Stimulated activated naive CD8-positive, alpha-beta T cell treated with anti-CD3 and anti-CD28 coated beads, Interleukin-15, Interleukin-2, amounts not matched to agents 100 U/mL and 50 U/mL, for 24 hours (primary cell): Measurements from ENCODE around the gene PALMD.

Experiments
- ATAC-seq: fragments of 150-1000 bp; cut with Tn5 transposase; one replicate; pipeline ENCODE4 v1.10.0; 2021
- DNase-seq: peaks from one replicate; pipeline ENCODE4 v3.0.0; 2021

PALMD gene, protein sequence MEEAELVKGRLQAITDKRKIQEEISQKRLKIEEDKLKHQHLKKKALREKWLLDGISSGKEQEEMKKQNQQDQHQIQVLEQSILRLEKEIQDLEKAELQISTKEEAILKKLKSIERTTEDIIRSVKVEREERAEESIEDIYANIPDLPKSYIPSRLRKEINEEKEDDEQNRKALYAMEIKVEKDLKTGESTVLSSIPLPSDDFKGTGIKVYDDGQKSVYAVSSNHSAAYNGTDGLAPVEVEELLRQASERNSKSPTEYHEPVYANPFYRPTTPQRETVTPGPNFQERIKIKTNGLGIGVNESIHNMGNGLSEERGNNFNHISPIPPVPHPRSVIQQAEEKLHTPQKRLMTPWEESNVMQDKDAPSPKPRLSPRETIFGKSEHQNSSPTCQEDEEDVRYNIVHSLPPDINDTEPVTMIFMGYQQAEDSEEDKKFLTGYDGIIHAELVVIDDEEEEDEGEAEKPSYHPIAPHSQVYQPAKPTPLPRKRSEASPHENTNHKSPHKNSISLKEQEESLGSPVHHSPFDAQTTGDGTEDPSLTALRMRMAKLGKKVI

DNA sequence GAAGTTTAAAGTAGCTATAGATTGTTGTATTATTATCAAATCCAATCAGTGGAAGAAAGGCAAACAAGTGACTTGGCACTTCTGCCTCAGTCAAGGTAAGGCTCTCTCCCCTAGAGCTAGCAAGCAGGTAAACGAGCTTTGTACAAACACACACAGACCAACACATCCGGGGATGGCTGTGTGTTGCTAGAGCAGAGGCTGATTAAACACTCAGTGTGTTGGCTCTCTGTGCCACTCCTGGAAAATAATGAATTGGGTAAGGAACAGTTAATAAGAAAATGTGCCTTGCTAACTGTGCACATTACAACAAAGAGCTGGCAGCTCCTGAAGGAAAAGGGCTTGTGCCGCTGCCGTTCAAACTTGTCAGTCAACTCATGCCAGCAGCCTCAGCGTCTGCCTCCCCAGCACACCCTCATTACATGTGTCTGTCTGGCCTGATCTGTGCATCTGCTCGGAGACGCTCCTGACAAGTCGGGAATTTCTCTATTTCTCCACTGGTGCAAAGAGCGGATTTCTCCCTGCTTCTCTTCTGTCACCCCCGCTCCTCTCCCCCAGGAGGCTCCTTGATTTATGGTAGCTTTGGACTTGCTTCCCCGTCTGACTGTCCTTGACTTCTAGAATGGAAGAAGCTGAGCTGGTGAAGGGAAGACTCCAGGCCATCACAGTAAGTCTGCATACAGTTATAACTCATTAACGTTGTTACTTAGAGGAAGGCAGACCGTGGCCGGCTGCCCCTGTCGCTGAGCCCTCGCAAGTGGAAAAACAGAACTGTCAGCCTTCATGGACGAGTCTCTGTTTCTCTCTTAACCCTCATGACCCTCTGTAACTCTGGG, at the start of gene PALMD:
Gene PALMD, plus strand, starts transcription at position 415 of the 833 bp plus-strand sequence. Its CDS starts 205 bp downstream, at position 620.
- no peak for ATAC-seq
- no peak for DNase-seq

DNA sequence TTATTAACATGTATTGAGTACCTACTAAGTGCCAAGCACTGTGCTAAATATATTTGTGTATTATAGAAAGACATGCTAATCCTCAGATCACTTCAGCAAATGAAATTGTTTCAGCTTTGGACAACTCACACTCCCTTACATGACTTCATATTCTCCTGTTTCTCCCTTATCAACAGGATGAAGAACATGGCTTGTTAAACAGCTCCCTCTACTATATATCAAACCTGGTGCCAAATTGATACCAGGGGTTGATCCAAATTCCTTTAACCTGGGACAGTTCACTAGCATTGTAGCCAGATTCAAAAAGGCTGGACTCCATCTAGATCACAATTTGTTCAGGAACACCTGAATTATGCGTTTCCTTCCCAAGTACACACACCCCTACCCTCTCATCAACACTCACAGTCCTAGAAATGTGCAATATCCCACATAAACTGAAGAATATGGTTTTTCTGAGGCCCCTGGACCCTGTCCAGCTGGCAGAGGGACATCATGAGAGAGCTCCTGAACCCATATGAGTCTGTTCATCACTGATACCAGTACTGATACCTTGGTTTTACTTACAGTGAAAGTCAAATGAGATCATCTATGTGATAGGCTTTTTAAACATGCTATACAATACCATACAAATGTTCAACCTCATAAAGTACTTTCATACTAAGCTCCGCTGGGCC, 47.0 kb upstream of the PALMD start:
- ATAC-seq, result no peak
- DNase-seq, result no peak

DNA sequence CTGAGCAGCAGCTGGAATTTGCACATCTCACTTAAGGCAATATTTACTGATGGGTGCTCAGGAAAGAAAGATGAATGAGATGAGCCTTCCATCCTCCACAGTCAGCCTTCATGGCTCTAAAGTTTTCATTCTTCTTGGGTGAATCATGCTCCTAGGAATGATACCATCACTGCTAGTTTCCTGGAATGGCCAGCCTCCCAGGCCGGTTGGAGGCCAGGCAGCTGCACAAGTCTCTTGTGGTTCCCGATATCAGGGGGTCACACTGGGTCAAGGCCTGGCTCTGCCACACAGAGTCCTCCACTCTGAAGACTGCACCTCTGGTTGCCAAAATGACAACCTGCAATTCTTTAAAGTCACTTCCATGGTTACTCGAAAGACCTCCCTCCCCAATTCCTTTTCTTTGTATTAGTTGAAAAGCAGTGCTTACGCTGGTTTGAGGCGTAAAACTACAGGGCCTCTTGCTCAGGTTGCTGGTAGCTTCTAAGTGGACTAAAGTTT, 46.2 kb upstream of the PALMD start:
- no peak for DNase-seq
- no peak for ATAC-seq

DNA sequence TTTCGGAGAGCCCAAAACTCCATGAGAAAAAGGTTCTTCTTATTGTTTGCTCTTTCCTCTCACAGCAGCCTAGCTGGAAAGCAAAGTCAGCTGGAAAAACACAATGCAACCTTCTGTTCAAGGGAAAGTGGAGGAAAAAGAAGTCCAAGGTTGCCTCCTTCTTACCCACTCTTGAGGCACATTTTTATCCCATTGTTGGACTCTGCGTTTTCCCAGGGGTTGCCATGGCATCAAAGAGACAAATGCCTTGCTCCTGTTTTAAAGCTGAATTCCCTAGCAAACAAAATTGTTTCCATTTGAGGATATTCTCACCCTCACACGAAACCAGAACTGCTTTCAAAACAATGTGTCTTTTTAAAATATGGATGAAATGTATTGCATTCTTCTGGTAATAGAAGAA, 45.1 kb upstream of the PALMD start:
- DNase-seq, result no peak
- no peak for ATAC-seq

DNA sequence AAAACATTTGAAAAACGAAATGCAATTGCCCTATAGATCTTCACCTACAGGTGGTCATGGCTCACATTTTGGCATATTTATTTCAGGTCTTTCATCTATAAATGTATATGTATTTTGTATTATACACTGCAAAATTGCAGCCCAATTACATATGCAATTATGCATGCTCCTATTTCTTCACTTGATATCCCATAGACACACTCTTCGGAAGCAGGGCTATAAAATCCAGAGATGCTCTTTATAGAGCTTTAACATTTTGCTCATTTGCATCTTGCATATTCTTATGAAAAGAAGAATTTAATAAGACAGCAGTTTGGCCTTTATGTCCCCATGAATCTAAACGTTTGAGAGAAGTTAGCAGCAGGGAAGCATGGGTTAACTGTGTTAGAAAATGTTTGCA, 44.7 kb upstream of the PALMD start:
- ATAC-seq (no peak), DNase-seq (no peak)

DNA sequence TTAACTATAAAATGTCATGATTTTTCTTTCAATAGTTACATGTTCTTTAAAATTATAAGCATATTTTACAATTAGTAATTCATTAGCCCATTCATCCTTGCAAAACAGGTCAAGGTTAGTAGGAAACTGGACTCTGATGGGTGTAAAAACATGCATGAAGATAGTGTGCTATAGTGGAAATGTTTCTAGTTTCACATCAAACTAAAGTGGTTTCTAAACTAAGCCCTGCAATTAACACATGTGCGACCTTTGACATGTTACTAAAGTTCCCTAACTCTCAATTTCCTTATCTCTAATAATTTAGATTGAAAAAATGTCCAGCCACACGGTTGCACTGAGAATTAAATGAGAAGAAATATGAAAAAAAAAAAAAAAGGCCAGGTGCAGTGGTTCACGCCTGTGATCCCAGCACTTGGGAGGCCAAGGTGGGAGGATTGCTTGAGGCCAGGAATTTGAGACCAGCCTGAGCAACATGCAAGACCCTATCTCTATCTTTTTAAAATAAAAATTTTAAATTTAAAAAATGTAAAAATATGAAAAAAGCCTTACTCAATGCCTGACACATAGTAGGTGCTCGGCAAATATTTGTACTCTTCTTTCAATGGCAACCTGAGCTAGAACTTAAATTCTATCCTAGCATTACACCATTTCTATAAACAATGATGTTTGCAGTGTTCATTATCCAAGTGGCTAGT, 44.1 kb upstream of the PALMD start:
- no peak for DNase-seq
- no peak for ATAC-seq

DNA sequence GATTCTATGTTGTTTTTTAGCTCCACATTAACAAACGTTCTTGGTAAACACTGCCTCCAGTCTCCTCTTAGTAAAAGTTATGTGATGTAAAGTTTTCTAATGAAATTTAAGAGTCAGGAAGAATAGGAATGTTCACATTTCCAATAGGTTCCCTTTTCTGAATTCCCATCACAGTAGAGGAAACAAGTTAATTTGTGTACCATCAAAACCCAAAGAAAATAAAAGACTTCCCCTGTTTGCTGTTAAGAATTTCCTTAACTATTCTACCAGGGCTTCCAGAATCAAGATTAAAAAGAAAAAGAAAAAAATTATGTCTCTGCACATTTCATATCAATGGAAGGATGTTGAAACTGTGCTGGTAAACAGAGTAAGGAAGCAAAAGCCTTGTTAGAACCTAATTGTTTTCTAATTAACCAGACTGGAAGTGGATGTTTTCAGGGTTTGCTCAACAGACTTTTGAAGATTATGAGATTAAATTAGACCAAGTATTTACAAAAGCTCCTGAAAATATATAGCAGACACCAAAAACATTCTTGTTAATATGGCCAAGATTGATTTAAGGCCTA, 43.4 kb upstream of the PALMD start:
- DNase-seq (no peak), ATAC-seq (no peak)

DNA sequence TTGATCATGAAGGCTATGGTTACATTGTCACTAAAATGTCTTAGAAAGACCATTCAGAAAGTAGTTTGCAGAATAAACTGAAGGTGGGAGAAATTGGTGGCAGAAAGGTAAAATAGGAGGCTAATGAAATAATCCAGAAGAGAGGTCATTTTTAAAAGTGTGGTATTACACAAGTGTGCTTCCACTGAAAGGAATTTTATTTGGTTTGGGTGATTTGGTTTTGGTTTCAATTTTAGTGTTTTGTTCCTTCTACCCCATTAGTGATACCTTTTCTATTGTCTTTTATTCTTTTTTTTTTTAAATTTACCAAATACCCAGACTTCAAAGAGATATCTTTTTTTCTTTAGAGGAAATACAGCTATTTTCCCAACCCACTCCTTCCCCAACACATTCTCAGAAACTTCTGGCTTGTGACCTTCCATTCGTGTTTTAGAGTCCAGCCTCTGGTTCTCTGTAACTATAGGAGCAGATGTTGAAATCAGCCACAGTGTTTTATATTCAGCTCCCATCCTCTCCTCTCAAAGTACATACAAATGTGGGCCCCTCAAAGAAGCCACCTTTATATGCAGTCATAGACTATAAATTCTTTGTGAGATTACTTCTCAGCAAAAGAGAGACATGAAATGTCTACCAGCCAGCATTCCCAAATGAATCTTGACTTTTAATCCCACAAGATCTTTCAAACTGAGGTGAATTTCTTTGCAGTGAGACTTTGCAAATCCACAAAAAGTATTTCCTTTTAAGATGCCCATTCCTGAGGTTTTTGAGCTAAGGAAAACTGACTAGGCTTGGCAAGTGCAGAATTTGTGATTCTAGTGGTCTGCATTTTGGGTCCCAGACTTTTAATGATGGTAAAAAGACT, 42.0 kb upstream of the PALMD start:
- DNase-seq, result no peak

DNA sequence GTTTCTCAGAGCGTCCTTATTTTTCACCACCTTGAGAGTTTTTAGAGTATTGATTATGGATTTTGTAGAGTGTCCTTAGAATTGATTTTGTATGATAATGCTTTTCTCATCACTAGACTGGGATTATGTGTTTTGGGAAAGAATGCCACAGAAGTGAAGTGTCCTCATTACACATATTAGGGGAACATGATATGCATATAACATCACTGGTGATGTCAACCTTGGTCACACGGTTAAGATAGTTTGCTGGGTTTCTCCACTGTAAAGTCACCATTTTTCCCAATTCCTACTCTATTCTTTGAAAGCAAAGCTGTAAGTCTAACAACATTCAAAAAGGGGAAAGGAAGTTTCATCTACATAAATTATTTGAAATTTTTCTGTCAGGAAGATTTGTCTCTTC, 39.6 kb upstream of the PALMD start:
- DNase-seq, result no peak
- no peak for ATAC-seq

More for the DNA sequence above, 42.0 kb upstream of the PALMD start:
- no peak for ATAC-seq

DNA sequence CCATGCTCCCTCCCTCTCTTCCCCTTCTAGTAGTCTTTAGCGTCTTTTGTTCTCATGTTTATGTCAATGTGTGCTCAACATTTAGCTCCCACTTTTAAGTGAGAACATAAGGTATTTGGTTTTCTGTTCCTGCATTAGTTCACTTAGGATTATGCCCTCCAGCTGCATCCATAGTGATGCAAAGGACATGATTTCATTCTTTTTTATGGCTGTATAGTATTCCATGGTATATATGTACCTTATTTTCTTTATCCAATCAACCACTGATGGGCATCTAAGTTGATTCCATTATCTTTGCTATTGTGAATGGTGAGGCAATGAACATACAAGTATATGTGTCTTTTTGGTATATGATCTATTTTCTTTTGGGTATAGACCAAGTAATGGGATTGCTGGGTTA, 38.3 kb upstream of the PALMD start:
- ATAC-seq (no peak), DNase-seq (no peak)

DNA sequence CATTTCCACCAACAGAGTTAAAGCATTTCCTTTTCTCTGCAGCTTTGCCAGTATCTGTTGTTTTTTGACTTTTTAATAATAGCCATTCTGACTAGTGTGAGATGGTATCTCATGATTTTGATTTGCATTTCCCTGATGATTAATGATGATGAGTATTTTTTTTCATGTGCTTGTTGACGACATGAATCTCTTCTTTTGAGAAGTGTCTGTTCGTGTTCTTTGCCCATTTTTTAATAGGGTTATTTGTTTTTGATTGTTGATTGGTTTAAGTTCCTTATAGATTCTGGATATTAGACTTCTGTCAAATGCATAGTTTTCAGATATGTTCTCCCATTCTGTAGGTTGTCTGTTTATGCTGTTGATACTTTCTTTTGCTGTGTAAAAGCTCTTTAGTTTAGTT, 37.9 kb upstream of the PALMD start:
- no peak for DNase-seq
- ATAC-seq, result no peak

DNA sequence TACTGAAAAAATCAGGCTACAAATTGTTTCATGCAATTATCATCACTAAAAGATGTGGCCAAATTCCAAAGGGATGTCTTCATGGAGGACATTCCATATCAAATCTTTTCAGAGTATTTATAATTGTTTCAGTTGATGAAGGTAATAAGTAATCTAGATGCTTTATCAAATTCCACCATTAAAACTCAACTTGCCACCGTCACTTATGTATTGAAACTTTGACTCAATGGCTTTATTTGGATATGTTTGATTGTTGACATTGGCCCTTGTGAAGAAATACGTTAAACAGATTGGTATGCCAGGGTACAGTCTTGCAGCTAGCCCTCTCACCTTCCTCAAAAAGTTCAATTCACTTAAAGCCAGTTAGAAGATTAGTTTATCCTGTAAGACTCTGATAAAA, 32.2 kb upstream of the PALMD start:
- ATAC-seq, result no peak
- DNase-seq, result no peak

DNA sequence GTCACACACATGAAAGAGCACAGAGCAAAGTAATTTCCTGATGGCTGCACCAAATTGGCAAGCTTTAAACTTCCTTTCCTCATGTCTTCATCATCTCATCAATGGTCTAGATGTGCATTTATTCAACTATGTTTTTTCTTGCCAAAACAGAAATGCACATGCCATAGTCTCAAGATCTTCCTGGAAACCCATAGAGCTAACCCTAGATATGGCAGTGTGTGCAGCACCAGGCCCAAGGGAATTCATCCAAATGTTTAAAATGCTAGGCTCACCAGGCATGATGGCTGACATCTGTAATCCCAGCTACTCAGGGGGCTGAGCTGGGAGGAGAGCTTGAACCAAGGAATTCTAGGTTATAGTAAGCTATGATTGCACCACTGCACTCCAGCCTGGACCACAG, 31.2 kb upstream of the PALMD start:
- DNase-seq (no peak), ATAC-seq (no peak)

DNA sequence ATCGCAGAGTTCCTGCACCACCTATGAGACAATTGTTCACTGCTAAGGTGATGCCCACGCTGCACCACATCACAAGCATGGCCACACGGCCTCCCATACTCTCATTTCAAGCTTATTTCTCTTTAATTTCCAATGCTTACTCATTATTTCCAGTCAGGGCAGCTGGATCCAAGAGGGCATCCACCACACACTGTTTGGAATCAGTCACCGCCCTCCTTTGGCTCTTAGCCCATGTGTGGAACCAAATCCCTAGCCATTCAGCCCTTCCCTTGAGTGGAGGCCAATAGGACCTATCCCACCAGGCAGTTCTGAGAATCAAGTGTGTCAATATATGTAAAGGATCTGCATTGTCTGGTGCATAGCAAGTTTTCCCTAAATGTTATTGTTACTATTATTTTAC, 26.3 kb upstream of the PALMD start:
- DNase-seq, result no peak
- no peak for ATAC-seq

DNA sequence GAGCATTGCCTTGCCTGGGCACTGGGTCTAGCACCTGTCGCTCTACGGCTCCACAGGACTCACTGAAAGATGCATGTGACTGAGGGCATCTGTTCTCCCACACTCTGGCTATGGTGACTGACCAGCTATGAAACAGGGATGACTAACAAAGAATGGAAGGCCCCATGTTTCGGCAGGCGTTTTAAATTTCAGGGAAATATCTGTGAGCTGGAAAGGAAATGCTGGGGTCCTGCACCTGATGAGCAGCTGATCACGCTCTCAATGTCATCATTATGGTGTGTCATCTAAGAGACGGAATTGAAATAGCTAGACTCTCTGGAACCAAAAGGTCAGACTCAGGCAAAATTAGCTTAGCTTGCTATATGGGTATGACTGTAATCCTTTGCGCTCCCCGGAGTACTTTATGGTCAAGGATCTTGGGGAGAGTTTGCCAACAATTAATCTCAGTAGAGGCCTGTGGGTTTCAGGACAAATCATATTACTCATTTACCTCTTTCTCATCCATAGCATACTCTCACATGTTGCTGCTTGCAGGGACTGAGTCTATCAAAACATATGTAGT, 24.5 kb upstream of the PALMD start:
- DNase-seq (no peak), ATAC-seq (no peak)

DNA sequence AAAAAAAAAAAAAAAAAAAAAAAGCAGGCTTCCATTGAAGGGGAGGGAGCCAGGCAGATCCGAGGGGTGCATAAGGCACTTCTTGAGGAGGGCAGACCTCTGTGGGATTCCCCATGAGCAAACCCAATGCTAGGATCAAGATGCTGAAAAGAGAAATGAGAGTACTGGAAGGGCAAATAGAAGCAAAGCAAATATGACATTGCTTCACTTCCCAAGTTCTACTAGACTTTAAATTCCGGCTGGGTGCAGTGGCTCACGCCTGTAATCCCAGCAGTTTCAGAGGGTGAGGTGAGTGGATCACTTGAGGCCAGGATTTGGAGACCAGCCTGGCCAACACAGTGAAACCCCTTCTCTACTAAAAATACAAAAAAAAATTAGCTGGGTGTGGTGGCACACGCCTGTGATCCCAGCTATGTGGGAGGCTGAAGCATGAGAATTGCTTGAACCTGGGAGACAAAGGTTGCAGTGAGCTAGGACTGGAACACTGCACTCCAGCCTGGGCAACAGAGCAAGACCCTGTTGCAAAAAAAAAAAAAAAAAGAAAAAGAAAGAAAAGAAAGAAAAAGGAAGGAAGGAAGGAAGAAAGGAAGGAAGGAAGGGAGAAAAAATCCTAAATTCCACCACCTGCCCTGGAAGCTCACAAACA, 23.1 kb upstream of the PALMD start:
- DNase-seq (no peak), ATAC-seq (no peak)

DNA sequence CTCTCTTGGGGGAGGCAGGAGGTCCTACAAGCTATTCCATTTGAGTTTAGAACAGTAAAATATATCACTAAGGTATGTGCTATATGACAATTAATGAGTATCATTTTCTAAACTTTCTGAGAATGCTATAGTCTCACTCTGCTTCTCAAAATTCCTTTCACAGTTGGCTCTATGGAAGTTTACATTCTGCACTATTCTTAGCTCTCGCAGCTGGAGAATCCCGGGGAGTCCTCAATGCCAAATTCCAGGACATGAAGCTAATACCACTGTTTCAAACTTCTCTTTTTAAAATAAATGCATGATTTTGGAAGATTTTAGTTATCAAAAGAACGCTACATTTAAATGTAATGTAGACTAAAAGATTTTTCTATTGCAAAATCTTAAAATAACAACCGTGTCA, 22.4 kb upstream of the PALMD start:
- ATAC-seq (no peak), DNase-seq (no peak)

DNA sequence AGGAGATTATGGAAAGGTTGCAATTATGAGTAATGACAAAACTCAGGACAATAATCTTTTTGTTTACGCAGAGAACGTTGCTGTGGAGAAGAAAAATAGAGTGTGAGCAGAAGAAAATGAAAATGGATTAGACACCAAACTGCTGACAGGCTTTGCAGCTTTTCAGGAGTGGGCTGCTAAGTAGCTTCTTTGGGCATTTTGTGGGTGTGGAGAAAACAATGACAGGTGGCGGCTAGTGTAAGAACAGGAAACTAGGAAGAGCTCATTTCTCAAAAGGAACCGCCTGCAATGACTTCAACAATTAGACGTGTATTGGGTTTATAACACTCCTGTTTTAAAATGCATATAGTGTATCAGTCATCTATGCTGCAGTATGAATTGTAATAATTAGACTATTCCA, 18.3 kb upstream of the PALMD start:
- ATAC-seq (no peak), DNase-seq (no peak)

DNA sequence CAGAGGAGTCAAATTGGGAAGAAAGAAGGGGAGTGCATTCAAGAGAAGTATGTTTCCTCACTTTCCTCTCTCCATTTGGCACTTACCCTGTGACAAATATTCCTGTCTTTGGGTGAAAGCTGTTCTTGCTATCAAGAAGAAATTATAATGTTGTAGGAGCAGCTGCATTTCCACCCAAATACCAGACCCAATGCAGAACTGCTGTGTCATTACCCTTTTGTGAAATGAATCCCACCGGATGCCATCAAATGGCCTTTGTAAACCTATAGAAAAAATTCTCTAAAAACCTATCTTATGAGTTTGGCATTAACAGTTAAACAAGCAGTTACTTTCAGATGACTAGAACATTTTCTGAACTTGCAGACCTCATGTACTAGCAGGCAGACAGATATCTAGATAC, 16.7 kb upstream of the PALMD start:
- no peak for ATAC-seq
- DNase-seq, result no peak
